Omental fat pad (tissue), 4 donors: ENCODE data around the gene ZNF438. TPM values are rescaled to one million over a fixed set of nuclear protein-coding genes. Genes with fewer than 3 reads are reported as not detected.
"Not testable (repeated sequence)": the region's sequence is repeated elsewhere in the genome, so short reads cannot be mapped to it uniquely, and the experiment has no call there.

Source experiments
- ATAC-seq: fragments of 150-250 bp; one replicate; pipeline ENCODE4 v1.9.1; 2016; ENCODE audit warnings: mild to moderate bottlenecking, moderate library complexity; ENCODE audit not compliant: low FRiP score
- DNase-seq: peaks from one replicate; pipeline ENCODE4 v3.0.0-alpha.2; 2019; ENCODE audit warnings: low spot score
- total RNA-seq, 4 donors: library from RNA; depleted of rRNA; stranded (reverse); fragments of >200 nt; gene quantifications; one replicate each; pipeline ENCODE4 v1.1.0, GENCODE V29; 2016
- TF ChIP-seq, protein P1 (sequence below), 3 donors: fragments of 450-650 bp; IDR thresholded peaks; one replicate each; pipeline ENCODE4 v1.5.1; 2016 to 2017; ENCODE audit warnings: antibody characterized with exemption in 3 of 3, mild to moderate bottlenecking in 3 of 3, moderate library complexity in 2 of 3

Gene ZNF438
- total RNA-seq, 4 donors from 2014 or later, result 8.9 to 22.9 (median 12.3) TPM

DNA sequence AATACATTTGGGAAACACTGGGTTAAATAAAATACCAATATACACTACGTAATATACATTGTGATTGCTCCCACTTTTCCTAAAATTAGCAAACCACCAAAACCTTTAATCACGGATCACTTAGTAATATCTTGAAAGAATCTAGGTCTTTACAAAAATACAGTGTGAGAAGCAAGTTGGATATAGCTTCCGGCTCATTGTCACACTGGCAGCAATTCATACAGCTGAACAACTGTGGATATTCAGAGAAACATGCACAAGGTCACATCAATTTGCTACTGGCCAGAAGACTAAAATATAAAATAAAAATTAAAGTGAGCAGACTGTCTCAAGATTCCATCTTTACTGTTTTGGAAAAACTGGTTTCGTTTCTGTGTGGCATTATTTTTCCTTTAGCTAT, 69.1 kb downstream of the ZNF438 start:
- TF ChIP-seq, protein P1, sequence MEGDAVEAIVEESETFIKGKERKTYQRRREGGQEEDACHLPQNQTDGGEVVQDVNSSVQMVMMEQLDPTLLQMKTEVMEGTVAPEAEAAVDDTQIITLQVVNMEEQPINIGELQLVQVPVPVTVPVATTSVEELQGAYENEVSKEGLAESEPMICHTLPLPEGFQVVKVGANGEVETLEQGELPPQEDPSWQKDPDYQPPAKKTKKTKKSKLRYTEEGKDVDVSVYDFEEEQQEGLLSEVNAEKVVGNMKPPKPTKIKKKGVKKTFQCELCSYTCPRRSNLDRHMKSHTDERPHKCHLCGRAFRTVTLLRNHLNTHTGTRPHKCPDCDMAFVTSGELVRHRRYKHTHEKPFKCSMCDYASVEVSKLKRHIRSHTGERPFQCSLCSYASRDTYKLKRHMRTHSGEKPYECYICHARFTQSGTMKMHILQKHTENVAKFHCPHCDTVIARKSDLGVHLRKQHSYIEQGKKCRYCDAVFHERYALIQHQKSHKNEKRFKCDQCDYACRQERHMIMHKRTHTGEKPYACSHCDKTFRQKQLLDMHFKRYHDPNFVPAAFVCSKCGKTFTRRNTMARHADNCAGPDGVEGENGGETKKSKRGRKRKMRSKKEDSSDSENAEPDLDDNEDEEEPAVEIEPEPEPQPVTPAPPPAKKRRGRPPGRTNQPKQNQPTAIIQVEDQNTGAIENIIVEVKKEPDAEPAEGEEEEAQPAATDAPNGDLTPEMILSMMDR (IDR thresholded peaks at IDR 0.05), result no peak
- no peak for DNase-seq
- no peak for ATAC-seq

DNA sequence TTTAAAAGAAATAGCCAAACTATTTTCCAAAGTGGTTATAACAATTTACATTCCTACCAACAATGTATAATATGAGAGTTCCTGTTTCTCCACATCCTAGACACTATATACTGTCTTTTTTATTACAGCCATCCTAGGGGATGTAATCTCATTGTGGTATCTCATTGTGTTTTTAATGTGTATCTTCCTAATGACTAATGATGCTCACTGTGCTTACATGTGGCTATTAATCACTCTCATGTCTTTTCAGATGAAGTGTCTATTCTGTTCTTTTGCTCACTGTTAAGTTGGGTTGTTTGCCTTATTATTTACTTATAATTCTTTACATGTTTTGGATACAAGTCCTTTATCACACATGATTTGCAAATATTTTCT, 71.8 kb downstream of the ZNF438 start:
- DNase-seq (no peak), ATAC-seq (no peak)
- TF ChIP-seq, protein P1 (IDR thresholded peaks at IDR 0.05), result no peak

- not testable (repeated sequence) for ATAC-seq, DNase-seq
These were observed 82.4 kb downstream of the ZNF438 start for GRCh38 chr10:30949218-30949617.

DNA sequence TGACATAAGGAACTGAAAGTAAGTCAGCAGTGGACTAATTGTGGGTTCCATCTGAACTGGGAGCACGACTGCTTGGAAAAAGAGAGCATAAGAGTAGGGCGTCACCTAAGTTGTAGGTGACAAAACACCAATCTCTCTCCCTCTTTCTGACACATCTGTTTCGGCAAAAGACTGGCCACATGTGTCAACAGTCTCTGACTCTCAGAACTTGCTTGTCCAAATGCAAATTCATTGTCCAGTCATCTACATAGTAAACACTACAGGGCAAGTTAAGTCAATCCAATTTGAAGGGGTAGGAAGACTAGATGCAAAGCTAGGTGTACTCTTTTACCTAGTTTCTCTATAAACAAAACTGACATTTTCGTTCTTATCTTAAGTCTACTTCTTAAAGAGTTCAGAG, 87.7 kb downstream of the ZNF438 start:
- no peak for ATAC-seq
- TF ChIP-seq, protein P1 (IDR thresholded peaks at IDR 0.05), result no peak
- no peak for DNase-seq

DNA sequence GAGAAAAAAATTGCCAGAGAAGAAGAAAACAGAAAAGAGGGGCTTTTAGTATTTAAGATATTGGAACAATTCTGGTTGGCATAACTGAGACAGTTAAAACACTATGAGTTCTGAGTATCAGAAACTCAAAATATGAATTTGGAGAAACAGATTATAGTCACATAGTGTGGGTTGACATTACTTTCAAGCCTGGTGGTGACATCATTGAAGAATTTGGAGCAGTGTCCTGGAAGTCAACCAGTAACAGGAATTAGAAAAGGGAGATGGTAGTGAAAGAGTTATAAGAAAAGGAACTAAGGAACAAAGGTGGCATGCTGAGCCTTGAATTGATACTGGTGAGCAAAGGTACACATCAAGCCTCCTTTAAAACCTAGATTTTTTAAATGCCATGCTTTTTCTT, 88.2 kb downstream of the ZNF438 start:
- DNase-seq, result no peak
- TF ChIP-seq, protein P1 (IDR thresholded peaks at IDR 0.05), result no peak
- no peak for ATAC-seq

DNA sequence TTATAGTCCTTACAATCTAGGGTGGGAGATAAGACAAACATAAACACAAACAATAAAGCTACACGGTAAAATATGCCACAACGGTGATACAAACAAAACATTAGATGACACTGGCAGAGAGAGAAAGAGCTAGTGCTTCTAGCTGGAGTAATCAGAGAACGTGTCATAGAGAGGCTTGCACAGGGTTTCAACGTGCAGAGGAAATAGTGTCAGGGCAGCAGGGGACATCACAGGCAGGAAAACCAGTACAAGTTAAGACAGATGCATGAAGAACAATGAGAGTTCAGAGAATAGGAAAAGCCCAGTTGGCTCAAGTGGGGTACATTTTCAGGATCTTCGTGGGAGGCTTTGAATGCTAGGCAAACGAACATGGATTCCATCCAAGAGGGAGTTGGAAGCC, 91.4 kb downstream of the ZNF438 start:
- TF ChIP-seq, protein P1 (IDR thresholded peaks at IDR 0.05), result no peak
- ATAC-seq, result no peak

DNA sequence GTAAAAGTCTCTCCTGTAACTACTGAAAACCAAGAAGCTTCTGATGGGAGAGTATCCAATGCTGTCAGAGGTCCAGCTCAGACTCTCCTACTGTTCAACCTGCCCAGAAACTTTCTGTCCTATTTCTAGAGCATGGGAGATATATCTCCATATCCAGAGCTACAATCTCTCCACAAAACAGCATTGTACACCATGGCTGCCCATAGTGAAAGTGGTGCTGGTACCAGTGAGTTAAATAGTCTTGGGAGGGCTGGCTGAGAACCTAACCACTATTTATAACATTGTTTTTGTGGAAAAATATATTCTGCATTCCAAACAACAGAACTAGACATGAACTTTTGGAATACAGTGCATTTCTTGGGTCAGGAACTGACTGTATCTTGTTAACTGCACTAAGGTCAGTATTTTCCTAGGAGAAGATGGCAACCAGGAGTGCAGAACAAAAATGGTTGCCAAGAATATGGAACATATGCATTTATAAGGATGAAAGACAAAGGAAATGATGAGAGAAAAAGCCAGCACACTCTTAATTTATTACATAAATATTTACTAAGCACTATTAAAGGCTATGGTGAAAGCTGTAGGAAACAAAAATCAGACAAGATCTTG, 91.9 kb downstream of the ZNF438 start:
- TF ChIP-seq, protein P1 (IDR thresholded peaks at IDR 0.05), result no peak
- no peak for ATAC-seq
- DNase-seq, result no peak

More for the DNA sequence above, 91.4 kb downstream of the ZNF438 start:
- DNase-seq, result no peak
